Neuronal stem cell (in vitro differentiated cells): ENCODE results near the gene TPK1.
"Not testable (repeated sequence)": the region's sequence is repeated elsewhere in the genome, so short reads cannot be mapped to it uniquely, and the experiment has no call there.

Experiments
- DNase-seq: peaks from one replicate; pipeline ENCODE4 v3.0.0-alpha.2; 2013; ENCODE audit warnings: low spot score
- H2AFZ ChIP-seq: one replicate; pipeline ENCODE4 v1.6.1; 2013; ENCODE audit warnings: mild to moderate bottlenecking, low read length, inconsistent platforms
- H2AK5ac ChIP-seq: 2 replicates; pipeline ENCODE4 v1.6.1; 2013; ENCODE audit warnings: low read depth, mild to moderate bottlenecking, inconsistent platforms, low read length, moderate library complexity, mixed read lengths
- H2BK120ac ChIP-seq: 2 replicates; pipeline ENCODE4 v1.6.1; 2013; ENCODE audit warnings: low read depth, mild to moderate bottlenecking, inconsistent platforms, low read length, moderate library complexity, mixed read lengths
- H2BK12ac ChIP-seq: one replicate; pipeline ENCODE4 v1.6.1; 2013; ENCODE audit warnings: low read length, inconsistent platforms
- H2BK15ac ChIP-seq: 2 replicates; pipeline ENCODE4 v1.6.1; 2013; ENCODE audit warnings: mild to moderate bottlenecking, low read length, inconsistent platforms, mixed read lengths
- H2BK5ac ChIP-seq: one replicate; pipeline ENCODE4 v1.6.1; 2013; ENCODE audit warnings: inconsistent platforms, mild to moderate bottlenecking, low read length, moderate library complexity
- H3K14ac ChIP-seq: one replicate; pipeline ENCODE4 v1.6.1; 2013; ENCODE audit warnings: low read length, inconsistent platforms
- H3K18ac ChIP-seq: 2 replicates; pipeline ENCODE4 v1.6.1; 2013; ENCODE audit warnings: low read length, inconsistent platforms
- H3K23ac ChIP-seq: 2 replicates; pipeline ENCODE4 v1.6.1; 2013; ENCODE audit warnings: low read depth, mild to moderate bottlenecking, mixed read lengths, low read length, inconsistent platforms; ENCODE audit not compliant: poor library complexity
- H3K27ac ChIP-seq: replicated peaks from 3 replicates; pipeline ENCODE4 v1.5.1; 2013; ENCODE audit warnings: low read length, inconsistent platforms
- H3K27me3 ChIP-seq, 3 experiments: 2 replicates each; pipeline ENCODE4 v1.6.1; 2013; ENCODE audit warnings: low read length in 3 of 3, mild to moderate bottlenecking in 2 of 3, inconsistent platforms in 1 of 3, low read depth in 1 of 3, mixed read lengths in 1 of 3, moderate library complexity in 1 of 3; ENCODE audit not compliant: control insufficient read depth in 3 of 3, insufficient read depth in 3 of 3
- H3K36me3 ChIP-seq, 2 donors: replicated peaks in 1 of 2; 2 replicates each; pipeline ENCODE4 v1.6.1; 2013; ENCODE audit warnings: low read length in 2 of 2; ENCODE audit not compliant: control insufficient read depth in 2 of 2, insufficient read depth in 2 of 2
- H3K4ac ChIP-seq: 2 replicates; pipeline ENCODE4 v1.6.1; 2013; ENCODE audit warnings: inconsistent platforms, mild to moderate bottlenecking, low read length, moderate library complexity
- H3K4me1 ChIP-seq, 2 donors: 1 replicate in 1 of 2; 2 replicates in 1 of 2; pipeline ENCODE4 v1.6.1; 2013; ENCODE audit warnings: low read length in 2 of 2, low read depth in 1 of 2; ENCODE audit not compliant: control insufficient read depth in 2 of 2, insufficient read depth in 1 of 2
- H3K4me2 ChIP-seq: one replicate; pipeline ENCODE4 v1.6.1; 2013; ENCODE audit warnings: mild to moderate bottlenecking, low read length, inconsistent platforms; ENCODE audit not compliant: insufficient read depth, poor library complexity, severe bottlenecking
- H3K4me3 ChIP-seq, 2 donors: 2 replicates each; pipeline ENCODE4 v1.5.1; 2013; ENCODE audit warnings: low read length in 2 of 2, mild to moderate bottlenecking in 2 of 2, inconsistent platforms in 1 of 2, moderate library complexity in 1 of 2
- H3K79me1 ChIP-seq: one replicate; pipeline ENCODE4 v1.6.1; 2013; ENCODE audit warnings: low read depth, mild to moderate bottlenecking, inconsistent platforms, low read length, moderate library complexity
- H3K9ac ChIP-seq: one replicate; pipeline ENCODE4 v1.6.1; 2013; ENCODE audit warnings: mild to moderate bottlenecking, low read depth, low read length, inconsistent platforms; ENCODE audit not compliant: poor library complexity
- H3K9me3 ChIP-seq, 2 donors: replicated peaks in 1 of 2; 2 replicates each; pipeline versions ENCODE3 to v1.6.1; 2013; ENCODE audit warnings: low read length in 2 of 2, mild to moderate bottlenecking in 2 of 2, inconsistent platforms in 1 of 2, low read depth in 1 of 2, mixed read lengths in 1 of 2, moderate library complexity in 1 of 2; ENCODE audit not compliant: control insufficient read depth in 2 of 2, insufficient read depth in 1 of 2
- H4K8ac ChIP-seq: one replicate; pipeline ENCODE4 v1.6.1; 2013; ENCODE audit warnings: low read depth, mild to moderate bottlenecking, inconsistent platforms, low read length, moderate library complexity
- H4K91ac ChIP-seq: one replicate; pipeline ENCODE4 v1.6.1; 2013; ENCODE audit warnings: low read length, low read depth, mild to moderate bottlenecking, inconsistent platforms; ENCODE audit not compliant: poor library complexity
- WGBS, 2 donors: extraction: QIAGEN DNeasy Blood & Tissue Kit; methylation state at CpG; one replicate each; pipeline ENCODE4 v1.1.7; 2013; ENCODE audit warnings: missing lambda C conversion rate in 2 of 2, mixed read lengths in 1 of 2; ENCODE audit not compliant: insufficient read length in 2 of 2, insufficient replicate concordance in 1 of 2; ENCODE audit errors: extremely low coverage in 2 of 2; 5-methylcytosine and 5-hydroxymethylcytosine counted together

Gene TPK1

GRCh38 chr7:144726840-144727239, 109.0 kb downstream of the TPK1 start:
- H3K14ac ChIP-seq, H2BK120ac ChIP-seq, H3K36me3 ChIP-seq, H3K4ac ChIP-seq, H3K79me1 ChIP-seq, H2BK15ac ChIP-seq, H2AFZ ChIP-seq, H2AK5ac ChIP-seq, H2BK12ac ChIP-seq, H4K8ac ChIP-seq, H3K4me3 ChIP-seq, DNase-seq, H2BK5ac ChIP-seq, H3K23ac ChIP-seq, H3K9me3 ChIP-seq, H3K4me1 ChIP-seq, H4K91ac ChIP-seq, H3K4me2 ChIP-seq, H3K9ac ChIP-seq, H3K27me3 ChIP-seq, H3K27ac ChIP-seq, H3K18ac ChIP-seq: not testable (repeated sequence)
- WGBS, 2 donors: no CpG with 5 or more reads among the region's 12 CpGs

- no CpG with 5 or more reads among the region's 1 CpG for WGBS, 2 donors
Measured at GRCh38 chr7:144725070-144725469, 110.8 kb downstream of the TPK1 start.

GRCh38 chr7:144723301-144723700, 112.6 kb downstream of the TPK1 start:
- Histone ChIP-seq H2BK15ac (no peak overlapping the region), H3K4ac (no peak overlapping the region), H3K18ac (no peak overlapping the region), H3K4me3 (no peak overlapping the region), H3K79me1 (no peaks in the 10 kb centered on the region), H3K23ac (no peak overlapping the region), H2BK120ac (no peak overlapping the region), H2AK5ac (no peak overlapping the region), H3K9ac (no peak overlapping the region), H2BK12ac (no peak overlapping the region), H3K4me1 (peaks cover 0 to 2% of the 10 kb centered on the region in 2 donors), H3K14ac (no peak overlapping the region), H2BK5ac (no peak overlapping the region), H3K36me3 (no peaks in the 10 kb centered on the region), H3K9me3 (no peaks in the 10 kb centered on the region), H3K27ac (no peak overlapping the region), H3K4me2 (no peak overlapping the region), H4K8ac (no peak overlapping the region), H3K27me3 (no peaks in the 10 kb centered on the region), H2AFZ (no peak overlapping the region), H4K91ac (no peak overlapping the region)
- 100% methylated on average over 2 of the region's 4 CpGs; no CpG with 5 or more reads in 1 of the 2 donors for WGBS, 2 donors
- DNase-seq: no peak

More at GRCh38 chr7:144725070-144725469, 110.8 kb downstream of the TPK1 start:
- Histone ChIP-seq H3K79me1 (no peaks in the 10 kb centered on the region), H3K4me2 (no peak overlapping the region), H3K23ac (no peak overlapping the region), H3K9ac (no peak overlapping the region), H4K91ac (no peak overlapping the region), H2AFZ (no peak overlapping the region), H3K4ac (no peak overlapping the region), H2BK5ac (no peak overlapping the region), H3K36me3 (no peaks in the 10 kb centered on the region), H2AK5ac (no peak overlapping the region), H3K4me3 (no peak overlapping the region), H2BK12ac (no peak overlapping the region), H2BK120ac (no peak overlapping the region), H4K8ac (no peak overlapping the region), H3K18ac (no peak overlapping the region), H2BK15ac (no peak overlapping the region), H3K27ac (no peak overlapping the region), H3K14ac (no peak overlapping the region), H3K9me3 (no peaks in the 10 kb centered on the region), H3K4me1 (peaks cover 0 to under 1% of the 10 kb centered on the region in 2 donors), H3K27me3 (no peaks in the 10 kb centered on the region)
- no peak for DNase-seq

- Histone ChIP-seq H3K23ac (no peak overlapping the region), H4K8ac (no peak overlapping the region), H3K4me3 (no peak overlapping the region), H3K18ac (no peak overlapping the region), H3K4me1 (peaks cover 0 to 2% of the 10 kb centered on the region in 2 donors), H2BK15ac (no peak overlapping the region), H3K27me3 (no peaks in the 10 kb centered on the region), H3K27ac (no peak overlapping the region), H3K9ac (no peak overlapping the region), H3K79me1 (no peaks in the 10 kb centered on the region), H3K9me3 (peaks cover 0 to 1% of the 10 kb centered on the region in 2 donors), H3K14ac (no peak overlapping the region), H2AK5ac (no peak overlapping the region), H3K4me2 (no peak overlapping the region), H2AFZ (no peak overlapping the region), H3K36me3 (no peaks in the 10 kb centered on the region), H2BK12ac (no peak overlapping the region), H2BK5ac (no peak overlapping the region), H2BK120ac (no peak overlapping the region), H3K4ac (no peak overlapping the region), H4K91ac (no peak overlapping the region)
- DNase-seq: no peak
- WGBS, 2 donors: no CpG with 5 or more reads among the region's 3 CpGs
Measured at GRCh38 chr7:144720710-144721109, 115.1 kb downstream of the TPK1 start.
